GM21447 (cell line): ENCODE results near the gene NT5C.

Source experiments
- ATAC-seq: cut with Tn5 transposase; IDR thresholded peaks from one replicate; pipeline ENCODE4 v1.9.1; 2021; ENCODE audit not compliant: unreplicated experiment

NT5C gene

GRCh38 chr17:75094871-75095399 is 36.6 kb downstream of the NT5C start:
- no peak for ATAC-seq

GRCh38 chr17:75093548-75094158 is 37.9 kb downstream of the NT5C start:
- ATAC-seq = no peak

- no peak for ATAC-seq
Observed at GRCh38 chr17:75091855-75092327, 39.7 kb downstream of the NT5C start.

GRCh38 chr17:75090871-75091854 is 40.4 kb downstream of the NT5C start:
- ATAC-seq = no peak

- ATAC-seq = no peak
Observed at GRCh38 chr17:75088465-75089417, 42.8 kb downstream of the NT5C start.

- no peak for ATAC-seq
Observed at GRCh38 chr17:75087558-75088453, 43.7 kb downstream of the NT5C start, which contains the start of gene SLC16A5. SLC16A5 (plus strand) TSS chr17:75087954; CDS start chr17:75093637, 5,683 bp downstream.

- no peak for ATAC-seq
Observed at GRCh38 chr17:75087182-75087557, 44.4 kb downstream of the NT5C start.

- ATAC-seq = no peak
Observed at GRCh38 chr17:75086496-75087181, 44.9 kb downstream of the NT5C start.

GRCh38 chr17:75084039-75084660 is 47.4 kb downstream of the NT5C start:
- no peak for ATAC-seq

GRCh38 chr17:75082683-75083082 is 48.9 kb downstream of the NT5C start:
- no peak for ATAC-seq

GRCh38 chr17:75081611-75082540 is 49.7 kb downstream of the NT5C start:
- no peak for ATAC-seq
